SU-DHL-6 (cell line): ENCODE measurements around the gene SWT1.

Experiments
- H2AFZ ChIP-seq: fragments of 200-600 bp; sonication (generic); 2 replicates; pipeline ENCODE4 v1.6.1; 2014; ENCODE audit warnings: low read depth, mild to moderate bottlenecking, moderate library complexity, mixed read lengths, antibody characterized with exemption, low read length; ENCODE audit not compliant: severe bottlenecking
- H3F3A ChIP-seq: fragments of 200-600 bp; shearing (Covaris generic); 2 replicates; pipeline ENCODE4 v1.6.0; 2016; ENCODE audit warnings: antibody characterized with exemption, mild to moderate bottlenecking; ENCODE audit not compliant: insufficient read depth
- H3K27ac ChIP-seq: fragments of 200-600 bp; sonication (generic); 2 replicates; pipeline ENCODE4 v1.5.1; 2016; ENCODE audit warnings: low read depth, mild to moderate bottlenecking, low read length, moderate library complexity, mixed read lengths
- H3K27me3 ChIP-seq: fragments of 200-600 bp; sonication (generic), shearing (Covaris generic); 2 replicates; pipeline ENCODE4 v1.6.0; 2014; ENCODE audit warnings: mild to moderate bottlenecking, low read length
- H3K36me3 ChIP-seq: fragments of 200-600 bp; sonication (generic); 2 replicates; pipeline ENCODE4 v1.6.1; 2014; ENCODE audit warnings: mild to moderate bottlenecking, low read length, mixed read lengths
- H3K4me2 ChIP-seq: fragments of 300-600, 200-600 bp; shearing (Covaris generic), sonication (generic); 2 replicates; pipeline ENCODE4 v1.6.0; 2014; ENCODE audit warnings: low read length, low read depth, mild to moderate bottlenecking; ENCODE audit not compliant: poor library complexity, severe bottlenecking
- H3K4me3 ChIP-seq: fragments of 200-600 bp; sonication (generic); 2 replicates; pipeline ENCODE4 v1.5.1; 2014; ENCODE audit warnings: antibody characterized with exemption, low read length, mild to moderate bottlenecking, mixed read lengths; ENCODE audit not compliant: insufficient read depth, poor library complexity, severe bottlenecking
- H3K79me2 ChIP-seq: fragments of 200-600 bp; sonication (generic); 2 replicates; pipeline ENCODE4 v1.6.1; 2014; ENCODE audit warnings: mild to moderate bottlenecking, low read length, moderate library complexity; ENCODE audit not compliant: insufficient read depth
- H3K9ac ChIP-seq: fragments of 200-600 bp; sonication (generic); 2 replicates; pipeline ENCODE4 v1.7.0; 2014; ENCODE audit warnings: mild to moderate bottlenecking, low read length
- H3K9me2 ChIP-seq: fragments of 200-600 bp; sonication (generic); replicated peaks from 2 replicates; pipeline ENCODE4 v1.6.1; 2014; ENCODE audit warnings: low read length; ENCODE audit not compliant: insufficient read depth
- H3K9me3 ChIP-seq: fragments of 200-600 bp; sonication (generic); 2 replicates; pipeline ENCODE4 v1.6.1; 2014; ENCODE audit warnings: low read length, mixed read lengths; ENCODE audit not compliant: insufficient read depth
- H4K20me1 ChIP-seq: fragments of 200-600 bp; sonication (generic); 2 replicates; pipeline ENCODE4 v1.6.1; 2014; ENCODE audit warnings: low read depth, mild to moderate bottlenecking, antibody characterized with exemption, low read length, moderate library complexity, mixed read lengths
- CTCF ChIP-seq: fragments of 200-600 bp; sonication (generic); IDR thresholded peaks from one replicate; pipeline ENCODE4 v1.5.1; 2017; ENCODE audit warnings: antibody characterized with exemption, mild to moderate bottlenecking, low read length, moderate library complexity; ENCODE audit not compliant: insufficient read depth, poor library complexity, severe bottlenecking
- EZH2phosphoT487 ChIP-seq: fragments of 200-600 bp; sonication (generic), shearing (Covaris generic); conservative IDR thresholded peaks from 2 replicates; pipeline ENCODE4 v1.6.1; 2018; ENCODE audit warnings: mild to moderate bottlenecking, antibody characterized with exemption, low read length, moderate library complexity, mixed read lengths

SWT1 gene

GRCh38 chr1:185156854-185157598 lies at the start of gene SWT1, which contains the start of gene TRMT1L:
Gene SWT1 (plus strand): TSS chr1:185157167. CDS start chr1:185160842, 3,675 bp downstream.
Gene TRMT1L (minus strand): TSS chr1:185156953. CDS start chr1:185156712, 241 bp downstream.
- Histone ChIP-seq H2AFZ (peak within 1 kb of the TSS; percentile 87), H3K36me3 (no peaks in the 10 kb centered on the region), H3K9me2 (no peaks in the 10 kb centered on the region), H4K20me1 (no peaks in the 10 kb centered on the region), H3K27me3 (no peaks in the 10 kb centered on the region), H3K9me3 (no peaks in the 10 kb centered on the region), H3F3A (no peaks in the 10 kb centered on the region), H3K9ac (peak within 1 kb of the TSS; percentile 78), H3K4me3 (peak within 1 kb of the TSS; percentile 79), H3K79me2 (no peaks in the 10 kb centered on the region; the same call in 1 of the 2 replicates), H3K27ac (peak within 1 kb of the TSS; percentile 51), H3K4me2 (peak within 1 kb of the TSS; percentile 88)
- TF ChIP-seq EZH2phosphoT487 (no peak), CTCF (no peak)

GRCh38 chr1:185108321-185108720 lies 48.6 kb upstream of the SWT1 start:
- Histone ChIP-seq H2AFZ (no peak overlapping the region), H3F3A (no peaks in the 10 kb centered on the region), H3K9me2 (no peaks in the 10 kb centered on the region), H3K4me2 (no peak overlapping the region), H3K27ac (no peak overlapping the region), H4K20me1 (no peaks in the 10 kb centered on the region), H3K4me3 (no peak overlapping the region), H3K9me3 (peaks cover 6% of the 10 kb centered on the region; the same call in 1 of the 2 replicates), H3K9ac (no peak overlapping the region), H3K79me2 (no peaks in the 10 kb centered on the region), H3K27me3 (no peaks in the 10 kb centered on the region), H3K36me3 (no peaks in the 10 kb centered on the region)
- TF ChIP-seq CTCF (no peak), EZH2phosphoT487 (no peak)

GRCh38 chr1:185110145-185110544 lies 46.8 kb upstream of the SWT1 start:
- Histone ChIP-seq H3K27me3 (no peaks in the 10 kb centered on the region), H3K9me3 (peaks cover 6% of the 10 kb centered on the region; the same call in 1 of the 2 replicates), H3K4me2 (no peak overlapping the region), H3K36me3 (no peaks in the 10 kb centered on the region), H3K4me3 (no peak overlapping the region), H2AFZ (no peak overlapping the region), H3K79me2 (no peaks in the 10 kb centered on the region), H3K27ac (no peak overlapping the region), H3K9ac (no peak overlapping the region), H3K9me2 (no peaks in the 10 kb centered on the region), H4K20me1 (no peaks in the 10 kb centered on the region), H3F3A (no peaks in the 10 kb centered on the region)
- TF ChIP-seq CTCF (no peak), EZH2phosphoT487 (no peak)
